ENCODE data around the gene RNF128.

DNA sequence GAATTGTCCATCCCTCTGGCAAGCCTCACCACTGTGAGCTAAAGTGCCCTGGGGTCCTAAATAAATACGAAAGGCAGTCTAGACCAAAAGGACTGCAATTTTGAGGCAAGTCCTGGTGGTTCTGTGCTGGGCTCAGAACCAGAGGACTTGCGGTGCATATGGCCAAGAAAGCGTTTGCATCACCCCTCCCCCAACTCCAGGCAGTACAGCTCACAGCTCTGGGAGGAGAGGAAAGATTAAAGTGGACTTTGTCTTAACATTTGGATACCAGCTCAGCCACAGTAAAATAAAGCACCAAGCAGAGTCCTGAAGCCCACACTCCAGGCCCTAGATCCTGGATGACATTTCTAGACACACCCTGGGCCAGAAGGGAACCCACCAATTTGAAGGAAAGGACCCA lies 24.9 kb downstream of the RNF128 start:
- TF ChIP-seq SUZ12 (IDR thresholded peaks at IDR 0.05) (no peak), FOXK2 (IDR thresholded peaks at IDR 0.05) (no peak), NFRKB (IDR thresholded peaks at IDR 0.05) (no peak), FOXM1 (IDR thresholded peaks at IDR 0.05; ENCODE audit: borderline replicate concordance) (no peak), LEF1 (IDR thresholded peaks at IDR 0.05; ENCODE audit: borderline replicate concordance) (no peak), BHLHE40 (IDR thresholded peaks at IDR 0.05; ENCODE audit: borderline replicate concordance) (no peak), TARDBP (IDR thresholded peaks at IDR 0.05) (no peak)
- TF ChIP-seq, protein P1, sequence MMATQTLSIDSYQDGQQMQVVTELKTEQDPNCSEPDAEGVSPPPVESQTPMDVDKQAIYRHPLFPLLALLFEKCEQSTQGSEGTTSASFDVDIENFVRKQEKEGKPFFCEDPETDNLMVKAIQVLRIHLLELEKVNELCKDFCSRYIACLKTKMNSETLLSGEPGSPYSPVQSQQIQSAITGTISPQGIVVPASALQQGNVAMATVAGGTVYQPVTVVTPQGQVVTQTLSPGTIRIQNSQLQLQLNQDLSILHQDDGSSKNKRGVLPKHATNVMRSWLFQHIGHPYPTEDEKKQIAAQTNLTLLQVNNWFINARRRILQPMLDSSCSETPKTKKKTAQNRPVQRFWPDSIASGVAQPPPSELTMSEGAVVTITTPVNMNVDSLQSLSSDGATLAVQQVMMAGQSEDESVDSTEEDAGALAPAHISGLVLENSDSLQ (IDR thresholded peaks at IDR 0.05): no peak
